Retinal pigment epithelial cell (primary cell): ENCODE data around the gene CSF1.

ENCODE experiments used
- DNase-seq: peaks from one replicate; pipeline ENCODE4 v3.0.0-alpha.2; 2010; ENCODE audit warnings: low read depth
- H3K4me3 ChIP-seq: 2 replicates; pipeline ENCODE4 v1.5.1; 2011; ENCODE audit warnings: mild to moderate bottlenecking, low read length, control low read depth, moderate library complexity
- TF ChIP-seq, protein P1 (sequence below): conservative IDR thresholded peaks from 2 replicates; pipeline ENCODE4 v1.5.1; 2011; ENCODE audit warnings: low read depth, low read length, control low read depth, inconsistent platforms

Gene CSF1

GRCh38 chr1:109931911-109932636 lies 21.4 kb downstream of the CSF1 start:
- H3K4me3 ChIP-seq, result no peak overlapping the region
- DNase-seq, result no peak
- TF ChIP-seq, protein P1, sequence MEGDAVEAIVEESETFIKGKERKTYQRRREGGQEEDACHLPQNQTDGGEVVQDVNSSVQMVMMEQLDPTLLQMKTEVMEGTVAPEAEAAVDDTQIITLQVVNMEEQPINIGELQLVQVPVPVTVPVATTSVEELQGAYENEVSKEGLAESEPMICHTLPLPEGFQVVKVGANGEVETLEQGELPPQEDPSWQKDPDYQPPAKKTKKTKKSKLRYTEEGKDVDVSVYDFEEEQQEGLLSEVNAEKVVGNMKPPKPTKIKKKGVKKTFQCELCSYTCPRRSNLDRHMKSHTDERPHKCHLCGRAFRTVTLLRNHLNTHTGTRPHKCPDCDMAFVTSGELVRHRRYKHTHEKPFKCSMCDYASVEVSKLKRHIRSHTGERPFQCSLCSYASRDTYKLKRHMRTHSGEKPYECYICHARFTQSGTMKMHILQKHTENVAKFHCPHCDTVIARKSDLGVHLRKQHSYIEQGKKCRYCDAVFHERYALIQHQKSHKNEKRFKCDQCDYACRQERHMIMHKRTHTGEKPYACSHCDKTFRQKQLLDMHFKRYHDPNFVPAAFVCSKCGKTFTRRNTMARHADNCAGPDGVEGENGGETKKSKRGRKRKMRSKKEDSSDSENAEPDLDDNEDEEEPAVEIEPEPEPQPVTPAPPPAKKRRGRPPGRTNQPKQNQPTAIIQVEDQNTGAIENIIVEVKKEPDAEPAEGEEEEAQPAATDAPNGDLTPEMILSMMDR, result no peak

- no peak for DNase-seq
- no peak overlapping the region for H3K4me3 ChIP-seq
- TF ChIP-seq, protein P1, result no peak
These were observed 22.0 kb downstream of the CSF1 start for GRCh38 chr1:109932679-109933078.

DNA sequence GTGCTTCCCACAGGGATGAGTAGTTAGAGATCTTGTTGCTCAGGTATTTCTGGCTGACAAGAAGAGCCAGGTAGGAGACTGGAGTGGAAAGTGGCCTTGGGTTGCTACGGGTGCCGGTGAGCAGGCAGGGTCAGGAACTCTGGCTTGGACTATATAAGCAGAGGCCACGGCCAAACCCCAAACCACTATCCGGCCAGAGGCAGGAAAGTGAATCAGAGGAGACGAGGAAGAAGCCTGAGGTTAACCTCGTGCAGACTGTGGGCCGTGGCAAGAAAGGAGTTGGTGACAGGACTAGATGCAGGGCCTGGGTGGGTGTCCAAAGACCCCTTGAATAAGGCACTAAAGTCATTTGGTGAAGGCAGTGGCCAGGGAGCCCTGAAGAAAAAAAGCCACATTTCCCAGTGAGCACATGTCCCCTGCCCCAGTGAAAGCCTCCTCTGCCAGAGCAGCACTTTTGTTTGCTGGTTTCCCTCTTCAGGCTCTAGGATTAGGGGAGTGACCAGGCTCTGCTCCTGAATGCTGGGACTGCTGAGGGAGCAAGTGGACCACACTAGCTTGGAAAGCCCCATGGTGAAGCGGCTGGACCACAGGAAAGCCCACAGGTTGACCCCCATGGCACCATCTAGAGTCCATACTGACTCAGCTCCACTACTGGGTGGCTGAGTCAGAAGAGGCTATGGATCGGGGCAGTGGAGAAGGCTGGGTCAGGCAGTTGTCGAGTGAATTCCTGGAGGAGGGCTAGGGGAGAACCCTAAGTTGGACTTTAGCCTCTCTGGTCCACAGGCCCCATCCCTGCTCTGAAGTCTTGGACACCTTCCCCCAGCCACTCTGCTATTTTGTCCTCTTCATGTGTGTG lies 23.4 kb downstream of the CSF1 start:
- DNase-seq, result no peak
- H3K4me3 ChIP-seq, result no peak overlapping the region
- TF ChIP-seq, protein P1, result no peak

GRCh38 chr1:109935451-109935900 lies 24.8 kb downstream of the CSF1 start:
- TF ChIP-seq, protein P1, result no peak
- no peak overlapping the region for H3K4me3 ChIP-seq
- no peak for DNase-seq

DNA sequence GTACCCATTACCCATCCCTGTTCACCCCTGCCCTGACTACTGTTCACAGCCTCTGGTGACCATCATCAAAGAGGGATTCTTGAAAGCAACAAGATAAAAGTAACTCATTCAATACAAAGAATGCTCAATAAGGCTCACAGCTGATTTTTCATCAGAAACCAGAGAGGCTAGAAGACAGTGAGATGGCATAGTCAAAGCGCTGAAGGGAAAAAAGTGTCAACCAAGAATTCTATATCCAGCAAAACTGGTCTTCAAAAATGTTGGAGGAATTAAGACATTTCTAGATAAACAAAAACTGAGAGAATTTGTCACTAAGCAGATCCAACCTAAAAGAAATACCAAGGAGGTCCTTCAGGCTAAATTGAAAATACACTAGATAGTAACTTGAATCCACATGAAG lies 27.1 kb downstream of the CSF1 start:
- TF ChIP-seq, protein P1, result no peak
- no peak for DNase-seq
- H3K4me3 ChIP-seq, result no peak overlapping the region

- no peak for DNase-seq
- H3K4me3 ChIP-seq, result no peak overlapping the region
- TF ChIP-seq, protein P1, result no peak
These were observed 27.9 kb downstream of the CSF1 start for GRCh38 chr1:109938556-109938955.

GRCh38 chr1:109942434-109942833 lies 31.8 kb downstream of the CSF1 start:
- TF ChIP-seq, protein P1, result no peak
- no peak overlapping the region for H3K4me3 ChIP-seq
- no peak for DNase-seq
